ENCODE data around the gene THOP1.
"Not testable (repeated sequence)": the region's sequence is repeated elsewhere in the genome, so short reads cannot be mapped to it uniquely, and the experiment has no call there.

Gene THOP1

DNA sequence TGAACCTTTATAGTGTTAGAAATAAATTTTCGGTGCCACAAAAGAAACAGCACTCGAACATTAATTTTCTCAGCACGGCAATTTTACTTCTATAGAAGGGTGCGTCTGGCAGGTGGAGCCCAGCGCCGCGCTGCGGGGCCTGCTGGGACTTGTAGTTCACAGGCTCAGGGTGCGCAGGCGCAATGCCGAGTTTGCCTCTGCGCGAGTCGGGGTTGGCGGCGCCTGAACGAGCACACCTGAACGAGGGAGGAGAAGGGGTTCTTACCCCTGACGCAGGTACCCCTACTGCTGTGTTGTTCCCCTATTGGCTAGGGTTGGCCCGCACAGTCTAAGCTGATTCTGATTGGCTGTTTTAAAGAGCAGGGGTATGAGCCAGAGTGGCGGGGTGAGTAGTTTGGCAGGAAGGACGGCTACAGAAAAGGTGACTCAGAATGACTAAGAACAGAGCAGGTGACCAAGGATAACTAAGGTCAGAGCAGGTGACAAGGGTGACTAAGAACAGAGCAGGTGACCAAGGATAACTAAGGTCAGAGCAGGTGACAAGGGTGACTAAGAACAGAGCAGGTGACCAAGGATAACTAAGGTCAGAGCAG is 32.0 kb downstream of the THOP1 start:
- DNase-seq, result not testable (repeated sequence)

DNA sequence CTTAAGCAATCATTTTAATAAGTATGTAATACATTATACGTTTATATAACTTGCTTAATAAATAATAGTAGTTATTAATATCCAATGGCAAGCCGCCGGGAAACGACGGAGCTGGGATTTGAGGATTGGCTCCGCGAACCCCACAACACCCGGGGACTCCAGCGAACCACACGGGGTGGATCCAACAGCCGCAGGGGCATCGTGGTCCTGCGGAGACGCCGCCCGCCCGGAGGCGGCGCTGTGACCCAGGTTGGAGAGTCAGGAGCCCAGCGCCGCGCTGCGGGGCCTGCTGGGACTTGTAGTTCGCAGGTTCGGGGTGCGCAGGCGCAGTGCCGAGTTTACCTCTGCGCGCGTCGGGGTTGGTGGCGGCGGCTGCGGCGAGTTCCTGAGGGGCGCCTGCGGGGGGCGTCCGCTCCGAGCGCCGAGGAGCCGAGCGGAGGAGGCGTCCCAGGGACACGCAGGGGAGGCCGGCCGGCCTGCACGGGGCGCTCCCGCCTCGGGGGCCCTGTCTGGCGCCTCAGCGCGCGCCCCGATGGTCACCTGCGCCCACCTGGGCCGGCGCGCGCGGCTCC is 34.3 kb downstream of the THOP1 start, which contains the start of gene ZNF554:
Gene ZNF554, plus strand, starts transcription at position 329 of the 572 bp plus-strand sequence. Its CDS starts 204 bp downstream, at position 533.
- peak; percentile 99 for DNase-seq

DNA sequence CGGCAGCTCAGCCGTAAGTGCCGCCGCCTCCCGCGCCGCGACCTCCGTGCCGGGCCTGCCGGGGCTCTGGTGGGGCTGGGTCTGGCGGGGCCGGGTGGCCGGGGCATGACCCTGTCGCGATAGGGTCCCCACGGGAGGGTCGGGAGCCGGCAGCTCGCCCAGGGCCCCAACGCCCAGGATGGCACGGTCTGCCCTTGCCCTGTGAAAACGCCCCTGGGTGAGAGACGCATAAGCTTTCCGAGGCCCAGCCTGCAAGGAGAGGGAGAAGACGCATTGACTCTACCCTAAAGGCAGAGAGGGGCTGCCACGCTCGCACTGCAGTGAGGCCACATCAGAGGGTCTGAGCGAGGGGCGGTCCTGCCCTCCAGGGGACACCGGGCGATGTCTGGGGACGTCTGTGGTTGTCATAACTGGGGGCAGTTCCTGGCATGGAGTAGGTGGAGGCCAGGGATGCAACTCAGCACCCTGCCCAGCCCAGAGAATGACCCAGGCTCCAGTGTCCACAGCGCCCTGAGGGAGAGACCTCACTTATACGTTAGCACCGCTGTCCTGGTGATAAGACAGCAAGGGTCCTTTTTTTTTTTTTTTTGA is 34.9 kb downstream of the THOP1 start:
- DNase-seq, result no peak

DNA sequence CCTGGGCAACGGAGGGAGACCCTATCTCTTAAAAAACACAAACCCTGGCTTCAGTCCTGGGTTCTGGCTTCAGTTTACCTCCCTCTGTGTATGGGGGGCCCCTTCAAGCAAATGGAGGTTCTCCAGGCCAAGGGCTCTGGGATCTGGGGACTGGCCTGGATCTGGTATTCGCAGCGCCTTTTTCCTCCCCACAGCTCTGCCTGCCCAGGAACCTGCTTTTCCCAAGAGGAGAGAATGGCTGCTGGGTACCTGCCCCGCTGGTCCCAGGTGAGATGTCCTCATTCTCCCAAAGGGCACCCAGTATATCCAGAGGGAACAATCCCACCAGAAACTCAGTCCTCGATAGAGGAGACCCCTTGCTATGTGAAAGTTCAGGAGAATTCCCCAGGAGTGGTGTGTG is 37.5 kb downstream of the THOP1 start:
- DNase-seq, result no peak

DNA sequence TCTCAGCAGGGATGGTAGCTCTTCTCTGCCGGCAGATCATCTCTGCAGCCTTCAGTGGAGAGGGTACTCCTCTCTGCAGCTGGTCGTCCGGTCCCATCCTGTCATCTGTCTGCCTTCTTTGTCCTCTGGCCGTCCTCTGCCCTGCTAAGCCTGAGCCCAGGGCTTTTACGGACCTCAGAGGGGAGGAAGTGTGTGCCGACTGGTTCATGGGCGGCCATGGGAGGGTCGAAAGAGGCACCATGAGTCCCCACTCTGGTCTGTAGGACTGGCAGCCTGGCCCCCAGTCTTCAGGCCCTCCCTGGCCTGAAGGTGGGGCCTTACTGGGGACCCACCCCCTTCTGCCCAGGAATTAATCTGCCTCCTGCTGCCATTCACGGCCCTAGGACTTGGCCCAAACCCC is 38.3 kb downstream of the THOP1 start:
- no peak for DNase-seq

DNA sequence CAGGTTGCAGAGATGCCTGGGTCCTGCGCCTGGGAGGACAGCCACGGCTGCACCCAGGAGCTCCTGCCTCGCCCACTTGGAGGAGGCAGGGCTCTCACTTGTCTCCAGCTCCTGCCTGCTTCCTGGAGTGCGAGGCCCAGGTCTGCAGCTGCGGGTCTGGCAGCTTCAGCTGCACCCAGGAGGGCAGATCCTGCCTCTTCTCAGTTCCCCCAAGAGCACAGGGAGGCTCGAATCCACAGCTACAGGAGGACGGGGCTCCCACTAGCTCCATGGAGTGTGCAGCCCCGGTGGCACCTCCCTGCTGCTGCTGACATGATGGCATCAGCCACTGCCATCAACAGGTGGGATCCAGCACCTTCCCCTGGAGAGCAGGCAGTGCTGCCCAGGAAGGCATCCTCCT is 38.8 kb downstream of the THOP1 start:
- DNase-seq, result no peak

DNA sequence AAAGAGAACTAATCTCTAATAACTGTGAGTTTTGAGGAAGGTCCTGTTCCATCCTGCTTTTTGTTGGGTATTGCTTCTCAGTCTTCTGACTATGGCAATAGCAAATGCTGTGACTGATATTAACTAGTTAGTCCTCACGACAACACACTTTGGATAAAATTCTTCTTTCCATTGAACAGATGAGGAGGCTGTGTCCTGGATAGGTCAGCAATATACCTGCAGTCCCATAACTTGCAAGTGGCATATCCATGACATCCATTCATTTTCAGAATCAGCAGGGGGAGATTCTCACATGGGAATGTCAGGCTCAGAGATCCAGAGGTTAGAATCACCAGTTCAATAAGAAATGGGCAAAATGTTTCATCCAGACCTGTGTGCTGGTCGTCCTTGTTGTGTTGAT is 41.7 kb downstream of the THOP1 start:
- DNase-seq, result no peak

DNA sequence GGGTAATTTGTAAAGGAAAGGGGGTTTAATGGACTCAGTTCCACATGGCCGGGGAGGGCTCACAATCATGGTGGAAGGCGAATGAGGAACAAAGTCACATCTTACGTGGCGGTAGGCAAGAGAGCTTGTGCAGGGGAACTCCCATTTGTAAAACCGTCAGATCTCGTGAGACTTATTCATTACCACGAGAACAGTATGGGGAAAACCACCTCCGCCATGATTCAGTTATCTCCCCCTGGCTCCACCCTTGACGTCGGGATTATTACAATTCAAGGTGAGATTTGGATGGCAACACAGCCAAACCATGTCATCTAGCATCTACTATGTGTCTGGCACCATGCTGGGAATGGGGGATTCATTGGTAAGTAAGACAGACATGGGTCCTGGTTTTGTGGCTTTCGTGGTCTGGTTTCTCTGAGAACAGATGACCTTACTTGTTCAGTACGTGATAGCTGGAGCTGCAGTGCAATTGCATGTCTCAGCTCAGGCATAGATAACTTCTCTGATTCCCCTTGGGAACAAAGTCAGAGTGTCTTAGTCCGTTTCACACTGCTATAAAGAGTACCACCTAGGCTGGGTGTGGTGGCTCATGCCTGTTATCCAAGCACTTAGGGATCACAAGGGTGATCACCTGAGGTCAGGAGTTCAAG is 42.7 kb downstream of the THOP1 start:
- no peak for DNase-seq

DNA sequence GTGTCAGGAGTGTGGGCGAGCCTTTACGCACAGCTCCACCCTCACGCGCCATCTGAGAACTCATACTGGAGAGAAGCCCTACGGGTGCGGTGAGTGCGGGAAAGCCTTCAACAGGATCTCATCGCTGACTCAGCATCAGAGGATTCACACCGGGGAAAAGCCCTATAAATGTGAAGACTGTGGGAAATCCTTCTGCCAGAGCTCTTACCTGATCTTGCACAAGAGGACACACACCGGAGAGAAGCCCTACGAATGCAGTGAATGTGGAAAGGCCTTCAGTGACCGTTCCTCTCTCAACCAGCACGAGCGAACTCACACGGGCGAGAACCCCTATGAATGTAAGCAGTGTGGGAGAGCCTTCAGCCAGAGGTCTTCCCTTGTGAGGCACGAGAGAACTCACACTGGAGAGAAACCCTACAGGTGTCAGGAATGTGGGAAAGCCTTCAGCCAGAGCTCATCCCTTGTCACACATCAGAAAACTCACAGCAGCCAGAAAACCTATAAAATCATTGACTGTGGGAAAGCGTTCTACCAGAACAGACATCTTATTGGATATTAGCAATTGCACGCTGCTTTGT is 49.1 kb downstream of the THOP1 start:
- no peak for DNase-seq

DNA sequence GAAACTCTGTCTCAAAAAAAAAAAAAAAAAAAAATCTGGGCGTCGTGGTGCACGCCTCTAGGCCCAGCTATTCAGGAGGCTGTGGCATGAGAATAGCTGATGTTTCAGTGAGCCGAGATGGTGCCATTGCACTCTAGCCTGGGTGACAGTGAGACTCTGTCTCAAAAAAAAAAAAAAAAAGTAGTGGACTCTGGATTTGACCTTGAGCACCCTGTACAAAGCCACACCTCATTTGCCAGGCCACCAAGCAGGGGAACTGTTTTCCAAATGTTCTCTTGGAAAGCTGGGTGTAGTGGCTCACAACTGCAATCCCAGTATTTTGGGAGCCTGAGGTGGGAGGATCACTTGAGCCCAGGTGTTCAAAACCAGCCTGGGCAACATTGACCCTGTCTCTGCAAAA is 52.1 kb downstream of the THOP1 start:
- DNase-seq, result no peak

DNA sequence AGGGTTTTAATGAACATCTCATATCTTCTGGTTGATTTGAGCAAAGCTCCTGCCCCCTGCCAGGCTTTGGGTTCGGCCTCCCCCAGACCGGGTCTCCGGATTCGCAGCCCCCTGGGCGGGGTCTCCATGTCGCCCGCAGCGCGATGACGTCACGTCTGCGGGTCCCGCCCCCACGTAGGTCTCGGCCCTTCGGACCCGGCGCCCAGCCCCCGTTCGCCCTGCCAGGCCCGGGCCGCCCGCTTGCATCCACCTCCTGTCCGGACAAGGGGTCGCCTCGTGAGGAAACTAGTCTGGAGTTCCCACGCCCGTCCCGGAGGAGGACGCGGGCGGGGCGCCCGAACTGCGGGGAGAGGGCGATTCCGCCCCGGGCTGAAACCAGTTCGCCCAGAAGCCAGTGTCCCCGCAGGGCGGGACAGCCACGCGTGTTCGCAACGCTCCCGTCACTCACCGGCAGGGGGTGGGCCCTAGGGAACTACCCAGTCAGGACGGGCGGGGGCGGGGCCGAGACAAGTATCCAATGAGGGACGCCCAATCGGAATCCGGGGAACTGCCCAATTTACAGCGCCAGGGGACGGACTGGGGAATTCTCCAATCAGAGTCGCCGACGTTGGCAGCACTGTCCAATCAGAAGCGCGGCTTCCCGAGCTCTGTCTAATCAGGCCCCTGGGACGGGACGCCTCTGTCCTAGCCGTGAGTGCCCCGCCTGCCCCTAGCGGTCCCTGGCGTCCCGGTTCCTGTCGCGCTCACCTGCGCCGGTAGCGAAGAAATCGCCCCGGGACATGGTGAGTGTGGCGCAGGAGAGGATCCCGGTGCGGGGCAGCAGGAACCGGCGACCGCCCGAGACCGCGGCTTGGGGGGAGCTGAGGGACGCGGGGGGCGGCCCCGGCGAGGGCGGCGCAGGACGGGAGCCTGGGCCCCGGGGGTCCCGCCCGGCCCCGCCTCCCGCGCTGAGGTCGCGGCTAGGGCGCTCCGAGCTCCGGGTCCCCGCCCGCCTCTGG is 55.8 kb downstream of the THOP1 start, which contains the start of gene ZNF555:
Gene ZNF555, plus strand, starts transcription at position 682 of the 998 bp plus-strand sequence. Its CDS starts 98 bp downstream, at position 780.
- peak; percentile 99 for DNase-seq

DNA sequence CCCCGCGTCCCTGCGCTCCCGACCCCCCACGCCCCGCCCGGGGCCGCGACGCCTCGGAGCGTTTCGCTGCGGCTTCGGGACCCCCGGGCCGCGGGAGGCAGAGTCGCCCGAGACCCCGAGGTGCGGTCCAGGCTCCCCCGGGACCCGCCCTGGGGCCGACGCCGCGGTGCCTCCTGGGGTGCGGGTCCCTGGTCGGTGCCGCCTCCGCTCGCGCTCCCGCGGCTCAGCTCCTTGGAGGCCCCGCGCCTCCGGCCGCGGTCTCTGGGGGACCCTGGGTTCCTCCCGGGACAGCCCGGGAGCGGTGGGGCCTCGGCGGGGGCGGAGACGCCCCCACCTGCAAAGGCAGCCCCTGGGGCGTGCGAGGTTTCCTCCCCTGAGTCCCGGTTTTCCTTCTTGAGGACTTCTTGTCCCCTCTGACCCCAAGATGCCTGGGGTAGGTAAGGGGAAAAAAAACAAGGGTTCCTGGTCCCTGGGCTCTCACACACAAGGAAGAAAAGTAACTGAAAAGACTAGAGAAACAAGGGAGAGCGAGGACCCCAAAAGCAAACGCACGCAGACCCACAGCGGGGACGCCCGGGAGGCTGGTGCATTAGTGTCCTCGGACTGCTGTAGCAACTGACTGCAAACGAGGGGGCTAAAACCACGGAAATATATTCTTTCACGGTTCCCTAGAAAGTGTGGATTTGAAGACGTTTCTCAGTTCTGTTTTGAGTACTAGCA is 56.7 kb downstream of the THOP1 start:
- DNase-seq, result no peak

DNA sequence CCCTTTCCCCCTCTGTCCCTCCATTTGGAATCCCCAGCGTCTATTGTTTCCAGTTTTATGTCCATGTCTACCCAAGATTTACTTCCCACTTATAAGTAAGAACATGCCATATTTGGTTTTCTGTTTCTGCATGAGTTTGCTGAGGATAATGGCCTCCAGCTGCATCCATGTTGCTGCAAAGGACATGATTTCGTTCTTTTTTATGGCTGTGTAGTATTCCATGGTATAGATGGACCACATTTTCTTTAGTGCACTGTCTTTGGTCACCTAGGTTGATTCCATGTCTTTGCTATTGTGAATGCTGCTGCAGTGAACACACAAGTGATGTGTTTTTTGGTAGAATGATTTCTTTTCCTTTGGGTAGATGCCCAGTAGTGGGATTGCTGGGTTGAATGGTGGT is 59.8 kb downstream of the THOP1 start:
- no peak for DNase-seq

DNA sequence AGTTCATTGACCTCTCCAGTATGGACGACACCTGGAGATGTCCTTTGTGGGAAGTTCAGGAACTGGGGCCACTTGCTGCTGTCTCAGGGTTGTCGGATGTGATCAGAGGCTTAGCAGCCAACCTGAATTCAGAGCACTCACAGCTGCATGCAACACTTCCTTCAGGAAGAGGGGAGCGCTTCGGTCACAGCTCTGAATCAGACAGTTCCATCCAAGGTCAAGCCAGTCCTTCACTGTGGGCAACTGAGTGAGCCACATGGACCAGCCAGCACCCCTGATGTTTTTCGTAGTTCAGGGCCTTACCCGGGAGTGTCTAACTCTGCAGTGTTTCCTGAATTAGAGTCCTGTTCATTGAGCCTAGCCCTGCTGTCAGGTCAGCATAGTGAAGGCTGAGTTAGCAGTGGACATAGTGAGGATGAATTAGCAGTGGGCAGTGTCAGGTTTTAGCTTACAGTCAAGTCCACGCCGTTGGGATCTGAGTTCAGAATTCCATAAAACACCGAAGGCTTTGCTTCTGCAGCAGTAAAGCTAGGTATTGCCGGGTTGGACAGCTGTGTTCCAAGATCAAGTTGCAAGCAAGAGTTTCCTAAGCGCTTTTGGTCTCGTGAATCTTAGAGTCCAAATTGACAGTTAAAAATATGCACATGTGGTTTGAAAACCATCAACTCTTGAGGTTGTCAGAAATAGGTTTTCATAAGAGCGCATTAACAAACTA is 61.0 kb downstream of the THOP1 start:
- no peak for DNase-seq

DNA sequence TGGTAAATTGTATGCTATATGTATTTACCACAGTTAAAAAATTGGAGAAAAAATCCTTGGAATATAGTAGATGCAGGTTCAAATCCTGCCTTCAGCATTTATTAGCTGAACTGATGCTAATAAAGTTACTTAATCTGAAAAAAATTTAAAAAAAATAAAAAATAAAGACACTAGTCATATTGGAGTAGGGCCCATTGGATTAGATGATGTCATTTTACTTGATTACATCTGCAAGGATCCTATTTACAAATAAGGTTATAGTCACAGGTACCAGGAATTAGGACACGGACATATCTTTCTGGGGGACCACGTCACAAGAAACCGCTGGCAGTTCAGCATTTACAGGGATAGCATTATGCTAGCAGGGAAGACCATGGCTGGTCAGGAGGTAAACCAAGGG is 62.2 kb downstream of the THOP1 start:
- no peak for DNase-seq

DNA sequence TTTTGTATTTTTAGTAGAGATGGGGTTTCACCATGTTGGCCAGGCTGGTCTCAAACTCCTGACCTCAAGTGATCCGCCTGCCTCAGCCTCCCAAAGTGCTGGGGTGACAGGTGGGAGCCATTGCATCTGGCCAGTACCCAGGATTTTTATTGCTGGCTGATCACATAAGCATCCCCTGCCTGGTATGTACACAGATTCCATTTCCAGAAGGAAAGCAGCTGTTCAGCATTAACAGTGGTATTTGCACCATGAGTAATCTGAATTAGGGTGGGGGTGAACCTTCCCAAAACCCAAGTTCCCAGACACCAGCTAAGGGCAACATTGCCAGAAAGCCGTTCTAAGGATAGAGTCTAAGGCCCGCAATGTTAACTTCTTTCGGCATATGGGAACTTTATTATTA is 63.3 kb downstream of the THOP1 start:
- no peak for DNase-seq

DNA sequence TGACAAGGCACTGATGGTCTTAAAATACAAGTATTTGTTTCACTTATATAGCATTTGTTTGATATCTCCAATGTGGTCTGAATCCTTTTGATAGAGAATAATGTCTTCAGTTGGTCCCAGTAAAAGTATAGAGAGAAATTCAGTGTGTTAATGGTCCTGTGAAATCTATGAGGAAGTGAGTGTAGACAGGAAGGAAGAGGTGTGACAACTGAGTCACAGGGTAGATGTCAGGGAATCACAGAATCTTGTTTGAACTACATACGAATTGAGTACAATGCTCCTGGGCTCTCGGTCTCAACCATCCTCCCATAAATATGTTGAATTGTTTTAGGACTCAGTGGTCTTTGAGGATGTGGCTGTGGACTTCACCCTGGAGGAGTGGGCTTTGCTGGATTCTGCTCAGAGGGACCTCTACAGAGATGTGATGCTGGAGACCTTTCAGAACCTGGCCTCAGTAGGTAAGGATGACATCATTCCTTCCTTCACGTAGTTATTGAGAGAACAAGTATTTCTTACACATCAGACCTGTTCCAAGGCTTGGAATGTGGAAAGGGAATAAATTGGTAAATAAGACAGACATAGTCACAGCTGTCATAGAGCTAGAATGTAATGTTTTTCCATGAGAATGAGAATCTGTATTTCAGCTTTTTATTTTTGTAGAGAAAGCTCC is 65.1 kb downstream of the THOP1 start:
- DNase-seq, result no peak

DNA sequence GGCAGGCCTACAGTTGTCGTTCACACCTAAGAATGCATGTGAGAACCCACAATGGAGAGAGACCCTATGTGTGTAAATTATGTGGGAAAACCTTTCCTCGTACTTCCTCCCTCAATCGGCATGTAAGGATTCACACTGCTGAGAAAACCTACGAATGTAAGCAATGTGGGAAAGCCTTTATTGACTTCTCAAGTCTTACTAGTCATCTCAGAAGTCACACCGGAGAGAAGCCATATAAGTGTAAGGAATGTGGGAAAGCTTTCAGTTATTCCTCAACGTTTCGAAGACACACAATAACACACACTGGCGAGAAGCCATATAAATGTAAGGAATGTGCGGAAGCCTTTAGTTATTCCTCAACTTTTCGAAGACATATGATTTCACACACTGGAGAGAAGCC is 67.3 kb downstream of the THOP1 start:
- DNase-seq, result no peak

DNA sequence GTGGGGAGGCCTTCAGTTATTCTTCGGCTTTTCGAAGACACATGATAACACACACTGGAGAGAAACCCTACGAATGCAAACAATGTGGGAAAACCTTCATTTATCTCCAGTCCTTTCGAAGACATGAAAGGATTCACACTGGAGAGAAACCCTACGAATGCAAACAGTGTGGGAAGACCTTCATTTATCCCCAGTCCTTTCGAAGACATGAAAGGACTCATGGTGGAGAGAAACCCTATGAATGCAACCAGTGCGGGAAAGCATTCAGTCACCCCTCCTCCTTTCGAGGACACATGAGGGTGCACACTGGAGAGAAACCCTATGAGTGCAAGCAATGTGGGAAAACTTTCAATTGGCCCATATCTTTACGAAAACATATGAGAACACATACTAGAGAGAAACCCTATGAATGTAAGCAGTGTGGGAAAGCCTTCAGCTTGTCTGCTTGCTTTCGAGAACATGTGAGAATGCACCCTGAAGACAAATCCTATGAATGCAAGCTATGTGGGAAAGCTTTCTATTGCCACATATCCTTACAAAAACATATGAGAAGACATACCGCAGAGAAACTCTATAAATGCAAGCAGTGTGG is 67.8 kb downstream of the THOP1 start:
- DNase-seq, result no peak

DNA sequence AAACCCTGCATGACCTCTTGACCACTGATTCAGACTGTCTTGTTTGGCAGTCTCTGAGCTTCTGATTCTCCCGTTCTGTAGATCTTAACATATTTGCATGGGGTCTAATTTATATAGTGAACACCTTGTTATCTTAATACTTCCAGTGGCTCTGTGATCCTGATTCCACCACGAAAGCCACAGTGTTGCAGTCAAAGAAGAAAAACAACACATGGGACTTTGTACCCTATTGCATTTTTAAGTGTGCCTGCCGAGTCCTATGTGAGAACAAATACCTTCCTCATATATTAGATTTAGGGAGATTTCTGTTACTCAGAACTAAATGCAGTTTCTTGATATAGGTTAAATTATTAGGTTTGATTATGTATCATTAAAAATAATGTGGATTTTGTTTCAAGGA is 69.5 kb downstream of the THOP1 start:
- no peak for DNase-seq
